AG09309 (cell line): ENCODE measurements around the gene NCDN.

Source experiments
- DNase-seq: peaks from one replicate; pipeline ENCODE4 v3.0.0-alpha.2; 2010; ENCODE audit warnings: low read depth
- H3K4me3 ChIP-seq: 2 replicates; pipeline ENCODE4 v1.5.1; 2011; ENCODE audit warnings: mild to moderate bottlenecking, low read depth, low read length, moderate library complexity; ENCODE audit not compliant: control insufficient read depth
- CTCF ChIP-seq: IDR thresholded peaks from 2 replicates; pipeline ENCODE4 v1.5.1; 2011; ENCODE audit warnings: mild to moderate bottlenecking, low read depth, low read length, inconsistent platforms; ENCODE audit not compliant: insufficient read depth, control insufficient read depth; ENCODE audit errors: missing control alignments

NCDN gene

GRCh38 chr1:35558374-35559316 is 1.0 kb downstream of the NCDN start:
- H3K4me3 ChIP-seq: peak overlapping the region; percentile 88
- no peak for DNase-seq

GRCh38 chr1:35559317-35559944 is 1.8 kb downstream of the NCDN start:
- TF ChIP-seq CTCF: no peak
- H3K4me3 ChIP-seq: no peak overlapping the region; the same call in none of the 2 replicates
- no peak for DNase-seq

More at GRCh38 chr1:35558374-35559316, 1.0 kb downstream of the NCDN start:
- TF ChIP-seq CTCF: no peak

GRCh38 chr1:35560256-35561225 is 2.9 kb downstream of the NCDN start:
- no peak overlapping the region for H3K4me3 ChIP-seq
- no peak for TF ChIP-seq CTCF
- DNase-seq: no peak

GRCh38 chr1:35561297-35561971 is 3.8 kb downstream of the NCDN start:
- TF ChIP-seq CTCF: no peak
- H3K4me3 ChIP-seq: no peak overlapping the region
- DNase-seq: no peak

GRCh38 chr1:35561972-35562680 is 4.5 kb downstream of the NCDN start:
- DNase-seq: no peak
- H3K4me3 ChIP-seq: no peak overlapping the region
- no peak for TF ChIP-seq CTCF
